Right kidney (tissue), 1 donor: ENCODE data around the gene CACNA1C.

Source experiments
- DNase-seq: peaks from one replicate; pipeline ENCODE4 v3.0.0-alpha.2; 2016

CACNA1C gene

DNA sequence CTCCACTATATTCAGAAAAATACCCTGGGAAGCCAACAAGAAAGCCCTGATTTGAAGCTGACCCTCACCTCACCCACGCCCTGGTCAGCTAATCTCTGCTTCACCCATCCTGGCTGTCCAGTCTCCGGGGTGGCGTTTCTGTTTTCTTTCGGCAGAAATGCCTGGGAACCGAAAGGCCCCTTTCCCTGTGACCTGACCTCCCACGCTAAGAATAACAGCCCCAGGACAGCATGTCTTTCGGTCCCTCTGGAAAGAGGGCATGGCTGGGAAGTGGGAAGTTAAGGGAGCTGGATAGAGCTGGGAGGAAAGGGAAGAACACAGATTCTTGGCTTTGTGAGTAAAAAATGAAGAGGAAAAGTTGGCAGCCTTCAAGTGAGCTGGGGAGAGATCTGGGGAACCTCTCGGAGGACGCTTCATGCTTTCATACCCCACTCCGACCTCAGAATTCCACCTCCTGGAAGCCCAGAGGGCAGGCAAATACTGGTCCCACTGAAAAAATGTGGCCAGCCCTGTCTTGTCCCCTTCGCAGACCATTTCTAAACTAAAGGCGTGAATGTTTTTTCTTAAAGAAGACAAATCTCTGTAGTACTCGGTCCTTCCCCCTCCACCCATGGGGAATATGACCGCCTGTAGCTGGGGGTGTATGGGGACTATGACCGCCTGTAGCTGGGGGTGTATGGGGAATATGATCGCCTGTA is 579.0 kb downstream of the CACNA1C start:
- DNase-seq: no peak

DNA sequence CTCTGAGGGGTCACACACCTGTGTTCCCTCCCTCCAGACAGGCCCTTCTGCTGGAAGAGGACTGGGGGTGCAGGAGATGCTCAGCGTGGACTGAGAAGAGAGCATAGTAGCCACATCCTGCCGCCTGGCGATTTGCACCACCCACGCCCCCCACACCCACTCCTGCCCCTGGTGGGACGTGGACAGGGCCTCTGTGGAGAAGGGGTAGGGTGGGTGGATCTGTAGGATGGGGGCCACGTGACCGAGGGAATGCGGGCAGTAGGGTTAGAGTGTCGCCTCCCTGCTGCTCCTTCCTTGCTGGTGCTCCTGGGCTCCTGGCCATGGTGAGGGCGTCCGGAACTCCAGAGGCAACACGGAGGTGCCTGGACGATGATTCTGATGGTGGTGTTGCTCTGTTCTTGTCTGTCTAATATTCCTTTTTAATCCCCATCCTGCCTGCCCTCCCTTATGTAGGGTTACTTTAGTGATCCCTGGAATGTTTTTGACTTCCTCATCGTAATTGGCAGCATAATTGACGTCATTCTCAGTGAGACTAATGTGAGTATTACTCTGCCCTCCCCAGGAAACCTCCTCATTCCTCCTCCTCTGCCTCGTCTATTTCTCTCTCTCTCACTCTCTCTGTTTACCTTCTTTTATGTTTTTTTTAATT is 580.5 kb downstream of the CACNA1C start:
- DNase-seq: no peak

DNA sequence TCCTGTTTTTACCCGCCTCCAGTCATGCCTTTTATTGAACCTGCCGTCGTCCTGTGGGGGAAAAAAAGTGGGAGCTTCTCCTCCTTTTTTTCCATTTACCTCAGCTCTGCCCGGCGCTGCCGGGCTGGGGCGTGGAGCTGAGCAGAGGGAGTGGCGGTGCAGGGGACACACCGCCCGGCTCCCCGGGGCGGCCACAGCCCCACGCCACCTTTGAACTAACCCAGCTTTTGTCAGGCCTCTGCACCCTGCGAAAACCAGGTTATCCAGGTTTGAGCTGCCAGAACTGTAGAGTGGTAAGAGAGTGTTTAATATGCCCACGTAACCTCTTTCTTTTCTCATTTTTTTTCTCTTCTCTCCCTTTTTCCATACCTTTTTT is 581.0 kb downstream of the CACNA1C start:
- no peak for DNase-seq

DNA sequence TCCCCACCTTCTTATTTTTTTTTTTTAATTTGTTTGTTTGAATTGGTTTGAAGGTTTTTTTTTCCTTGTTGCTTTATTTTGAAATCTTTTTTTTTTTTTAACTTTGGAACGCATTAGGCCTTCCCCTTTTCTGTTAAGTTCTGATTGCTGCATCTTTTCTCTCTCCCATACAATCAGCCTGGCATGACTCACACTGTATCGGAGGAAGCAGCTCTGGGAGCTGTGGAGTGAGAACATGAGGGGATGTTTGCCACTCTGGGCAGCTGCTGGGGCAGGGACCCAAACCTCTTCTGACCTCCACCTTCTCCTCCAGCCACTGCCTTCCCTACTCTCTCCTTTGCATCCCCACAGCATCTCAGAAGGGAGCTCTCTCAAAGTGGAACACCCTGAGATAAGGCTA is 581.7 kb downstream of the CACNA1C start:
- no peak for DNase-seq

DNA sequence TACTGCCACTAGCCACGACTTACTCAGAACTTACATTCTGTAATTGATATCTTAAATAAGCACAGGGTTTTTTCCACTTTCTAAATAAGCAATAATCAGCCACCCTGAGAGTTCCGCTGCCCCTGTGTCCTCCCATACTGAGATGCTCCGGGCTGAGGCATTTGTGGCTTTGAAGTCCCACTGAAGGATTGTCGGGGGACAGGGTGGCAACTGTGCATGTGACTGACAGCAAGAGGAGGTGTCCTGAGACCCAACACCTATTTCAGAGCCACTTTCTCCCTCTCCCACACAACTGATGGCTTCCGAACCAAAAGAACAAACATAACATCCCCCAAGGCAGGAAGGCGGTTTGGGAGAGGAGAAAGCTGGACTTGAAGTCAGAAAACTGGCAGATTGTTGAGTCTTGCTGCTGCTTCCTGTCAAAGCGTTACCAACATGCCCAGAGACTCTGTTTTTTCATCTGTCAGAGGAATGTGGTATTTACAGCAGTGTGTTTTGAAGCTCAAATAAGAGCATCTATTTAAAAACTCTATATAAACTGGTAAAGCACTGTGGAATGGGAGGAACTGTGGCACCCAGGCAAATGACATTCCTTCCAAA is 584.1 kb downstream of the CACNA1C start:
- no peak for DNase-seq

DNA sequence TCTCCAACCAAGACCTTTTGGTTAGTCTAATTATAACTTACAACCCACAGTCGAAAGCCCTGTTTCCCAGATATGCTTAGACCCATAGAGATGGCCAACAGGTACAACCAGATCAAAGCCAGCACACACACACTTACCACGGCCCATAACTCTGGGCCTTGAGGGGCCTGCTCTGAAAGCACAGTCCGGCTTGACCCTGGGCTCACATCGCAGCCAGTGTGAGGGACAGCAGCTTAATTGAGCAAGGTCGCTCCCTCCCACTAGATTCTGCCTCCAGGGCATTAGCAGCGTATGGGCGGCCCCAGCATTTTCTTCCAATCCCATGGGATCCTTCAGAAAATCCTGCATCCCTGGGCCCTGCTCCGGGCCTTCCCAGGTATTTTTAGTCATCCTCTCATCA is 584.6 kb downstream of the CACNA1C start:
- no peak for DNase-seq

DNA sequence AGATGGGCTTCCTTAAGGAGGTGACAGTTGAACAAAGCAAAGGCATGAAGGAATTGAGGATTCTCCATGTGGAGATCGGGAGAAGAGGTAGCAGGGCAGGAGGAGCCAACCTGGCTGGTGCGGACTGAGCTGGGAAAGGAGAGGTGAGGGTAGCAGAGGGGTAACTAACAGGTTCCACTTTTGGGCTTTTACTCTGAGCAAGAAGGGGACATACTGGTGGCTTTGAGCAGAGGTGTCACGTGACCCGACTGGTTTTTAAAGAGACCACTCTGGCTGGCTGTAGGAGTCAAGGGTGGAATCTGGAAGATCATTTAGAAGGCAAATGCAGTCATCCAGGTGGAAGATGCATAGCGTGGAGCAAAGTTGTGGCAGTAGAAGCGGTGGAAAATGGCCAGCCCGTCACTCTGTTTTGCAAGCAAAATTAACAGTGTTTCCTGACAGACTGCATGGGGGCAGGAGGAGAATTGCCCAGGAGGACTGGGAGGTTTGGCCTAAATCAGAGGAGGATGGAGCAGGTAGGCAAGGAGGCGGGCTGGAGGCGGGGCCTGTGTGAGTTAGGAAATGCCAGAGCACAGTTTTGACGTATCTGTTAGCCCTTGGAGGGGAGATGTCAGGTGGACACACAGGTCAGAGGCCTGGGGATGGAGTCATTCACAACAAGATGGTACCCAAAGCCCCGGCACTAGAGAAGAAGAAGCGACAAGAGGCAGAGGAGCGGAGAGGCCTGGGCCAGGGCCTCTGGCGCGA is 585.7 kb downstream of the CACNA1C start:
- no peak for DNase-seq

DNA sequence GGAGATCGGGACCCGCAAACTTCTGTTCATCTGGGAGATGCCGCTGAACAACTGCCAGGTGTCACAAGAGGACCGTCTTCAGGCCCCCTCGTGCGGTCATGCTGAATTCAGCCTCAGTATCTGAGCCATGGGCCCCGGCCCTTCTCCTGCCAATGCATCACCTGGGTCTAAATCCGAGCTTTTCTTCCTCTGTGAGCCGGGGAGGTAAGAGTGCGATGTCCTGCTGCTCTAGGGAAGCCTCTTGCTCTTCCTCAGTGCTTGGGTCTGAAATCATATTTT is 586.2 kb downstream of the CACNA1C start:
- no peak for DNase-seq

DNA sequence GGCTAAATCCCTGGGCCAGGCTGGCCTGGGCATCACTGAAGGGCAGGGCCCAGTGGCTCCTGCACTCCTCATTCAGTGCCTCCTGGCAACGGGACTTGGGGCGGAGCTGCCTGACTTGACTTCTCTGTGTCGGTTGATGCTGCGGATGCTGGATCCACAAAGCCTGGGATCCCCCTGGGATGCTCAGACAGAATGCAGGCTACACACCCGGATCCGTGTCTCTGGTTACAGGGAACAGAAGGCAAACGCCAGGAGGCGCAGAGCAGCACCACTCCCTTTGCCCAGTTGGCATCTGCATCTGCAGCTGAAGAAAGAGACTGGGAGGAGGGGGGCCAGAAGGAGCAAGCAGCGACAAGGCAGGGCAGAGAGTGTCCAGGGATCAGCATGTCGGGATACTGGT is 587.5 kb downstream of the CACNA1C start:
- no peak for DNase-seq

DNA sequence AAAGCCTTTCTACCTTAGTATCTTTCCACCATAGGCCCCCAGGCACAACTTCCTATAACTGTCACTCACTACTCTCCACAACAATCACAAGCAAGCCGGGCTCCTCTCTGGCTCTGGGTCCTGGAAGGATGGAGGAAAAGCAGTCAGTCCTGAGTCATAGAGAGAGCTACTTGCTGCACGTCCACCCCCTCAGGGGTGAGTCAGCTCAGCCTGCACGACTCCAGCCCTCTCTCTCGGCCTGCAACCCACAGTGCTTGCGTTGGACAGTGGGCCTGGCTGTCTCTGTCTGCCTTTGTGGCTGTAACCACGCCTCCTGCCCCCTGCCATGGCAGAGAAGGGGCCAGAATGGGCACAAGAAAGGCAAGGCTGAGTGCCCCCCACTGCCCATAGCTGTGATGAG is 587.9 kb downstream of the CACNA1C start:
- no peak for DNase-seq

DNA sequence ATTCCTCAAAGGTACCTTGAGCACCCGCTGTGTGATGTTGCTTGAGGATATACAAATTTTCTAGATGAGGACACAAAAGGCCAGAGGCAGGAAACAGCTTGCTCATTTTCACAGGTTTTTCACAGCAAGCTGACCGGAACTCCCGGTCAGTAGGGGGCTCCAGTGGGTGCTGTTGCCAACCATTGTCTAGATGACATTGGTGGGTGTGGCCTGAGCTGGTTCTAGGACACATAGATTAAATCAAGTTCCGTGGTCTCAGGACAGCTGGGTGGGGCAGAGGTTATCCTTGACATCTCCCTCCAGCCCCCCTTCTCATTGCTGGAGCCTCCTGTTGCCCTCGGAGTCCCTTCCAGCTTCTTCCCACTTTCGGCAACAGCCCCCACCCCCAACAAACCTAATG is 588.4 kb downstream of the CACNA1C start:
- no peak for DNase-seq

DNA sequence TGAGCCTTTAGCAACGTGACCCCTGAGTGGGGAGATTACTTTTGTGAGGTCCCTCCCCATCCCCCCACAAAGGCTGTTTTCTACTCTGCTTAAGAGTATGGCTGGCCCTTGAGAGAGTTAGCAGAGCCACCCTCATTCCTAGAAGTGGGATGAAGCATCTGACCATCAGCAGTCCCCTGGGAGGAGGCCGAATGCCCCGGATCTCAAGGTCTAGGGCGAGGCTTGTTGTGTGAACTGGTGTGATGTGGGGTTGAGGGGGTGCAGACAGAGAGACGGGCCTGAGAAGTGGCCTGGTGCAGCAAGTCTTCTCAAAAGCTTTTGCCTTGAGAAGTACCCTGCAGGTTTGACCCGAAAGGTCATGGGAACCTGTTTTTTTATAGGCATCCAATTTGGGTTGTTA is 589.0 kb downstream of the CACNA1C start:
- no peak for DNase-seq

DNA sequence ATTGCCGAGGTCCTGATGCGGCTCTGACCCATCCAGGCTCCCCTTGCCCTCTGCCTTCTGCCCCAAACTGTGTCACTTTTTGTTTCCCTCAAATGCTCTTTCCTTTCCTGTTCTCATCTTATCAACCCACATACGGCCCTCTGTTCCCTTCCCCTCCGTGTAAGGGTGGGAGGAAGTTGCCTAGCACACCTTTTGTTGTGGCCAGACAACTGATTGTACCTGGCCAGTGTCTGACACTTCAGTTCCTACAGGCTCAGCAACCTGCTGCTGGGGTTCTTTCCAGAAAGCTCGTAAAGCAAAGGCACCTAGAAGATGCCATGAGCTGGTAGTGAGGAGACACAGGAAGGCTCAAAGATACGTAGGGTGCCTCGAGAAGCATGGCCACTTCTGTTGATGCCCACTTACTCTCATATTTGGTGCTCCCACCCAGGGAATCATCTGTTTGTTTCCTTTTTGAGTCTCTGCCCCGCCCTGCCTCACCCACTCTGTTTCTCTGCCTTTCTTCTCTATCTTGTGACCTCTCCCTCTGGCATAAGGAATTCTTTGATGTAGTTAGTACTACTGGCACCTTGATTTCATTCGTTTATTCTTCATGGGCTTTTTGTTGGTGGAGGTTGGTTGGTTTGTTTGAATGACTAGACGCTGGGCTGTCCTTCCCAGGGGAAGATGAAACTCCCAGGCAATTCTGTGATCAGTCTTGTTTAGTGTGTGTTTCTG is 589.5 kb downstream of the CACNA1C start:
- DNase-seq: no peak

DNA sequence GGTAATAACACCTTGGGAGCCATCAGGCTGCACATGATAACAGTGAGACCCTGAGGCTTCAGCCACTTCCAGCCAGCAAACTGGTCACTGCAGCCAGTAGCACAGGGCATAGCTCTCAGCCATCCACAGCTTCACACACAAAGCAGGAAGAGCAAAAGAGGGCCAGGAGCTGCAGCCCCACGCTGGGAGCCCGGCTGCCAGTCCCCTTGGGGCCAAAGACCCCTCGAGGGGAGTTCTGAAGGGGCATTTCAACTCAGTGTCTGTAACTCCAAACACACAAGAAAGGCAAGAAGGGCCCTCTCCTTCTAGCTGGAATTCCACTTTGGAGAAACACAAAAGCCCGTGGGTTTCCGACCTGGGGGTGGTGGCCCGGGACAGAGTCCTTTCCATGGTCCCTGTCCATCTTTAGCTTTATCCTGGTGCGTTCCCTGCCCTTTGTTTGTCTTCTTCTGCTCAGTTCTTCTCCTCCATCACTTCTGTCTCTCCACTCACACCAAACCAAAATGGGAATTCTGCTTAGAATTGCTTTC is 590.2 kb downstream of the CACNA1C start:
- DNase-seq: no peak

DNA sequence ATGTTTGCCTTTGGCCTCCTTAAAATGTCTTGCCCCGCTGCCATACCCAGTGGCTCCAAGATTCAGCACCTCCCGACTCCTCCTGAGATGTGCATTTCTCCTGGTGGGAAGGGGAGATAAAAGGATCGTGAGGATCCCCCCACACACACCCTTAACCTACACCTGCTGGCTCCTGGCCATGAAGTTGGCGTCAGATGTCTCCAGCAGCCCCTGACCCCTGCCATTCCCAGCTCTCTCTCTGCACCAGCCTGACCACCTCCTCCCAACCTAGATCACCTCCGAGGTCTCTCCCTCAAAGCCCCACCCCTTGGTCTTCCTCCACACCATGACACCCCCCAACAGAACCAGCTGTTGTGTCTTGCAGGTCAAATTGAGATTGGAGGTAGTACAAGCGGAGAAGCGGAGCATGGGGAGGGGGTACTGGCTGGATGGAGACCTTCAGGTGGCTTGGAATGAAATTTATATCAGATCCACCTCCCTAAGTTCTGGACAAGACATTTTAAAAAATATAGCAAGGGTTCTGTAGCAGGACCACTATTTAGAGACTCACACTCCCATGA is 590.9 kb downstream of the CACNA1C start:
- no peak for DNase-seq

DNA sequence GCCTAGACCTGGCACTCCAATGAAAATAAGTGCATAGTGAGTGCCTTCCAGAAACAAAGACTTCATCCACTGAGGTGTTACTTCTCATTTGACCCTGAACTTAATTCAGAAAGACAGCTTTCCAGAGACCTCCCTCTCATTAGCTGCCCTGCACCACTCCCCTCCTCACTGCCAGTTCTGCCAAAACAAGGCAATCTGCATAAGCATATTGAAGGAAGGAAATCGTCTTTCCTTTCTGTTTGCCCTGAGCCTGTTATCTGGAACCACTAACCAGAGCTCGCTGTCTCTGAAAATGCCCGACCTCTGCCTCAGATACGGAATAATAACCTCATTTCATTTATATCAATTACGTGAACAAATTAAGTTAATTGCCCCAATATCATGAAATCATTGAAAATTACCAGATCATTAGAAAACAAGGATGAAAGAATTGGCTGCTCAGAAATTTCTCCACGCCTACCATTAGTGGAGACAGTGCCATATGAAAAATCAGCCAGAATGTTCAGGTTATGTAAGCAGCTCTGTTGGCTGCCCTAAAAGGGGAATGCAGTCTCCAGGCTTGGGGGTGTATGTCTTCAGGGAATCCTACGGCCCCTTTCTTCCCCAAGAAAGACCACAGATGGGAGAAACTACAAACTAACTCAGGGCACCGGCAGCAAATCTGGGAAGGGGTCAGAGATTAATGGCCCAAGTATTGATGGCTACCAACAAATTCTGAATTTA is 592.1 kb downstream of the CACNA1C start:
- no peak for DNase-seq

DNA sequence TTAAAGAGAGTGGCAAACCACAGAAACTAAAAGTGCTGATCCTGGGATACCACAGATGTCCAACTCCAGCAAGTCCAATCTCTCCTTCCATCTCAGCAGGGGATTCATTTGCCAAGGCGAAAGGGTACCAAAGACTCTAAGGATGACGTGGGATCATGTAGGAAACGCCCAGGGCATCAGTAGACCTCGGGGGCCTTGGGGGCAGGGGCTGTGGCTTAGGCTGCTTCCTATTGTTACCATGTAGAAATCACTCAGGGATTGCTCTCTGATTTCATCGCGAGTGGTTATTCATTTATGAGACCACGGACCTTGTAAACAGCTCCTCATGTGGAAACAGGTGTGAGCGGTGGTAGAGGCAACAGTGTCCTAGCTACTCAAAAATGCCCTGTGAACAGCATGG is 592.7 kb downstream of the CACNA1C start:
- DNase-seq: no peak

DNA sequence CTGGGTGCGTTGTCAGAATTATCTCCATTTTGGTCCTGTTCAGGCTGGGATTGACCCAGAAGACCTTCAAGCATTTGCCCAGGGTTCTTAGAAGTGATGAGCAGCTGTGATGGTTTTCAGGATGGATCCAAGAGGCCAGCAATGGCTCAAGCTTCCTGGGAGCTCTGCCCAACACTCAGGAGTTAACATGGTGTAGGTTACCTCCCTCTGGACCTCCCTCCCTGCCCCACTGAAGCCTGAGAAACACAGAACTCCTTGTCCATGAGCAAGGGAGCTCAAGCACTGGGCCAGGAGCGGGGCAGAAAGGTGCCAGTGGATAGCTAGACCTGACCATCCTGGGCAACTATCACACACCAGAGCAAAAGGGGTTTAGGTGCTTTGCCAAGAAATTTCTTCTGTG is 593.6 kb downstream of the CACNA1C start:
- DNase-seq: no peak

DNA sequence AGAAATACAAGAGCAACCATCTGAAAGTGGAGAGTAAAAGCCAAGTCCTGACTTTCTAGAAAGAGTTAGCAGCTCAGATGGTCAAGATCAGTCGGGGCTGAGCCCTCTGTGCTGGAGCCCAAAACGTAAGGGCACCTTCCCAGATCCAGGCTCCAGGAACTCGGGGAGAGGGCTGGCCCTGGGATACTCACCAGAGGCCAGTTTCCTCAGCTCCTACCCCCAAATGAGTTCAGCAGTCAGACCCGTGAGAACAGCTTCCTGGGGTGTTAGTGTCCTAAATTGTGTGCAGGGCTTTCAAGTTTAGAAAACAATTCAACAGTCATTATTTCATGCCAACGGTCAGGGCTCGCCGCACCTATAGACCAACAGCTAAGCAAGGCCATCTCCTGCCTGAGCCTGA is 594.4 kb downstream of the CACNA1C start:
- no peak for DNase-seq

DNA sequence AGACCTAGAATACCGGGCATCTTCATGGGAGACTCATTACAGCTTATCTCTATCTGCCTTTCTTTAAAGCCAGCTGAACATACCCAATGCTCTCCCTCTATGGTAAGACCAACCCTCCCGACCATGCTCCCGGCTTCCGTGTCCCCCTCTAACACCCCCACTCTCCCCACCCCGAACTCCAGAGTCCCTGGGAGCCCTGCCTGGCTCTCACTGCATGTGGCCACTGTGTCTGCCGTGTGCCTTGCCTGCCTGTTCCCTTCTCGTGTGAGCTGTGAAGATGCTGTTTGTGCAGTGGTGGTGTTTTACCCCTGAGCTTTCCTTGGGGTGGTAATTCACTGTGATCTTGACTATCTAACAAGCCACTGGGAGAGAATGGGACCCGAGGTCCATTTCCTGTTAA is 595.6 kb downstream of the CACNA1C start:
- no peak for DNase-seq

DNA sequence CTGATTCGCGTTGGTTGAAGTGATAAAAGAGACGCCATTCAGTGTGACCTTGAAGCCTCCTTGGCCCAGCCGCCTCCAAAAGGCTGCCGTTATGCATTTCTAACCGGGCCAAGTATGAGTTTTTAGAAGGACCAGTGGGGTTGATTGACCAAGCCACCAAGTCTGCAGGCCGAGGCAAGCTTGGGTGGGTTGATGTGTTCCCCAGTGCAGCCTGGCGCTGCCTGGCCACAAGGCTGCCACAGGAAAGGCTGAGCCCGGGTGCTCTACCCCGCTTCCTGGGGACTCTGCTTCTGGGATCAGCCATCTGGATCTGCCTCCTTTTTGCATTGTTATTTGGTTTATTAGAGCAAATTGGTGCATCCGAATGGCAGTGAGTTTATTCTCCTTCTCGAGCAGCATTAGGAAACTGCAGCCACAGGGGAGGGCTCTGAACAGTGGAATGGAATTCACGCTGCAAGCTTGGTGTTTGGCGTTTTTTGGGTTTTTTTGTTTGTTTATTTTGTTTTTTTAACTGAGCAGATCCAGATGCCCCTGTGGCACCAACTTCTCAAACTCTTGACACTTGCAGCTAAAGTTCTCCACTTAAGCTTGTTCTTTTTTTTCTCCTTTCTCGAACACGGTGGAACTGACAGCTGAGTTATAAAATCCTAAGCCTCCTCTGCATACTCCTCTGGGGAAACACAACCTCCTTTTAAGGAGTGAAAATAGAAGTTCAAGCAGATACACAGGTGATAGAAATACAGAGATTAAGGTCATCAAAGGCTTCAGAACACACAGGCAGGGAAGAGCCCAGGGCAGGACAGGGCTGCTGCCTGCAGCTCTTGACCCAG is 596.6 kb downstream of the CACNA1C start:
- DNase-seq: no peak
